HG03039 (cell line): ENCODE data around the gene SEMA5A.

Experiments used
- ATAC-seq: cut with Tn5 transposase; IDR thresholded peaks from one replicate; pipeline ENCODE4 v1.9.1; 2021; ENCODE audit warnings: mild to moderate bottlenecking, moderate library complexity; ENCODE audit not compliant: unreplicated experiment

Gene SEMA5A

GRCh38 chr5:9523090-9523823 lies 22.6 kb downstream of the SEMA5A start:
- ATAC-seq, result no peak

GRCh38 chr5:9519537-9519936 lies 26.3 kb downstream of the SEMA5A start:
- no peak for ATAC-seq

- ATAC-seq, result no peak
Observed at GRCh38 chr5:9516591-9516990, 29.3 kb downstream of the SEMA5A start.

GRCh38 chr5:9515436-9515835 lies 30.4 kb downstream of the SEMA5A start:
- ATAC-seq, result no peak

- ATAC-seq, result no peak
Observed at GRCh38 chr5:9514968-9515367, 30.9 kb downstream of the SEMA5A start.

GRCh38 chr5:9513827-9514226 lies 32.0 kb downstream of the SEMA5A start:
- ATAC-seq, result no peak

- no peak for ATAC-seq
Observed at GRCh38 chr5:9512457-9512856, 33.4 kb downstream of the SEMA5A start.

- no peak for ATAC-seq
Observed at GRCh38 chr5:9507974-9508373, 37.9 kb downstream of the SEMA5A start.

- ATAC-seq, result no peak
Observed at GRCh38 chr5:9505225-9505624, 40.6 kb downstream of the SEMA5A start.

- ATAC-seq, result no peak
Observed at GRCh38 chr5:9502864-9503263, 43.0 kb downstream of the SEMA5A start.

GRCh38 chr5:9502050-9502834 lies 43.6 kb downstream of the SEMA5A start:
- ATAC-seq, result no peak

- no peak for ATAC-seq
Observed at GRCh38 chr5:9500625-9501024, 45.2 kb downstream of the SEMA5A start.

GRCh38 chr5:9500193-9500592 lies 45.7 kb downstream of the SEMA5A start:
- no peak for ATAC-seq

- no peak for ATAC-seq
Observed at GRCh38 chr5:9499498-9499876, 46.4 kb downstream of the SEMA5A start.

- ATAC-seq, result peak; percentile 47
Observed at GRCh38 chr5:9498541-9499497, 47.1 kb downstream of the SEMA5A start.

GRCh38 chr5:9497347-9497746 lies 48.5 kb downstream of the SEMA5A start:
- no peak for ATAC-seq

GRCh38 chr5:9496801-9497200 lies 49.1 kb downstream of the SEMA5A start:
- ATAC-seq, result no peak

- no peak for ATAC-seq
Observed at GRCh38 chr5:9495121-9495520, 50.8 kb downstream of the SEMA5A start.

- ATAC-seq, result no peak
Observed at GRCh38 chr5:9494301-9494700, 51.6 kb downstream of the SEMA5A start.

GRCh38 chr5:9490494-9491097 lies 55.3 kb downstream of the SEMA5A start:
- ATAC-seq, result no peak

GRCh38 chr5:9483779-9484178 lies 62.1 kb downstream of the SEMA5A start:
- ATAC-seq, result no peak
